HL-60 (cell line): ENCODE results near the gene CCSER1.

Experiments
- SPI1 ChIP-seq: IDR thresholded peaks from 2 replicates; pipeline ENCODE4 v1.6.1; 2012; ENCODE audit warnings: low read depth, mild to moderate bottlenecking, borderline replicate concordance
- TF ChIP-seq, protein P1 (sequence below): IDR thresholded peaks from one replicate; pipeline ENCODE4 v1.5.1; 2011; ENCODE audit warnings: low read length, control low read depth, inconsistent platforms; ENCODE audit not compliant: insufficient read depth

DNA sequence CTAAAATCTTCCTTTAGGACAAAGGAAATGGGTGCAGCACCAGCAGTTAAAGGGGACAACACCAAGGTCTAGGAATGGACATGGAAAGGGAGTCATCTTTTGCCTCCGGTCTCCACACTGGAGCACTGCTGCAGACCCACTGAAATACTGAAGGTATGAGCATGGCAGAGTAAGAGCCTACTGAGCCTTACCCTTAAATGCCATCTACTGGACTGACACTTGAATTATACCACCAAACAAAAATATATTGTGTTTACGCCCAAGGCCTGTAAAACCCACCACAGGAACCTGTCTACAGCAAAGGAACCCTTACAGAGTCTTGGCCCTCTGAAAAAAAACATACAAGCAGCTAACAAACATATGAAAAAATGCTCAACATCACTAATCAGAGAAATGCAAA lies 443.4 kb downstream of the CCSER1 start:
- TF ChIP-seq SPI1, result no peak
- TF ChIP-seq, protein P1, sequence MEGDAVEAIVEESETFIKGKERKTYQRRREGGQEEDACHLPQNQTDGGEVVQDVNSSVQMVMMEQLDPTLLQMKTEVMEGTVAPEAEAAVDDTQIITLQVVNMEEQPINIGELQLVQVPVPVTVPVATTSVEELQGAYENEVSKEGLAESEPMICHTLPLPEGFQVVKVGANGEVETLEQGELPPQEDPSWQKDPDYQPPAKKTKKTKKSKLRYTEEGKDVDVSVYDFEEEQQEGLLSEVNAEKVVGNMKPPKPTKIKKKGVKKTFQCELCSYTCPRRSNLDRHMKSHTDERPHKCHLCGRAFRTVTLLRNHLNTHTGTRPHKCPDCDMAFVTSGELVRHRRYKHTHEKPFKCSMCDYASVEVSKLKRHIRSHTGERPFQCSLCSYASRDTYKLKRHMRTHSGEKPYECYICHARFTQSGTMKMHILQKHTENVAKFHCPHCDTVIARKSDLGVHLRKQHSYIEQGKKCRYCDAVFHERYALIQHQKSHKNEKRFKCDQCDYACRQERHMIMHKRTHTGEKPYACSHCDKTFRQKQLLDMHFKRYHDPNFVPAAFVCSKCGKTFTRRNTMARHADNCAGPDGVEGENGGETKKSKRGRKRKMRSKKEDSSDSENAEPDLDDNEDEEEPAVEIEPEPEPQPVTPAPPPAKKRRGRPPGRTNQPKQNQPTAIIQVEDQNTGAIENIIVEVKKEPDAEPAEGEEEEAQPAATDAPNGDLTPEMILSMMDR, result no peak
